ENCODE data around the gene ACTL8.

The ACTL8 gene

DNA sequence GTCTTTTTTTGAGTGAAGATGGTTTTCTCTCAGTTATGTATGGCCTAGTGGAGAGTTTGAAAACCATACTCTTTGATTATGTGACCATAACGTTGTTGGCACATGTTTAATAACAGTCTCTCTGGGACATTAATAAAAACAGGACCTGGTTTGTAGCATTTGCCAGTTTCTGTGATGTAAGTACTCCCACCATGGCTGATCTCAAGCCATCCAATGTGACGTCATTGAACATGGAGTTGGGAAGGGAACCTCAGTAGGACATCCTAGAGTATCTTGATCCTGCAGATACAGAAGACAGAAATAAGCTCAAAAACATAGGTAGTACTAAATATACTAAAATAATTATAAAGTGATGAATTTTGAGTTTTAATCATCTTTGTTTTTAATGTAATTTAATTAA, 107.0 kb downstream of the ACTL8 start:
- no peak overlapping the region for H3K9ac ChIP-seq (ENCODE audit: low read length)
- H3K27me3 ChIP-seq (ENCODE audit: control insufficient read depth, insufficient read depth, low read length): no peaks in the 10 kb centered on the region
- H3K4me3 ChIP-seq (ENCODE audit: low read depth, low read length): no peak overlapping the region
- H3K36me3 ChIP-seq (ENCODE audit: control insufficient read depth, insufficient read depth, low read length): no peaks in the 10 kb centered on the region
- H3K27ac ChIP-seq (ENCODE audit: low read depth, low read length): no peak overlapping the region
- H3K4me1 ChIP-seq (ENCODE audit: control insufficient read depth, insufficient read depth, low read length): peaks cover 9% of the 10 kb centered on the region; the same call in 1 of the 2 replicates
- H3K9me3 ChIP-seq (ENCODE audit: control insufficient read depth, insufficient read depth, low read depth, low read length): no peaks in the 10 kb centered on the region; the same call in 1 of the 2 replicates

DNA sequence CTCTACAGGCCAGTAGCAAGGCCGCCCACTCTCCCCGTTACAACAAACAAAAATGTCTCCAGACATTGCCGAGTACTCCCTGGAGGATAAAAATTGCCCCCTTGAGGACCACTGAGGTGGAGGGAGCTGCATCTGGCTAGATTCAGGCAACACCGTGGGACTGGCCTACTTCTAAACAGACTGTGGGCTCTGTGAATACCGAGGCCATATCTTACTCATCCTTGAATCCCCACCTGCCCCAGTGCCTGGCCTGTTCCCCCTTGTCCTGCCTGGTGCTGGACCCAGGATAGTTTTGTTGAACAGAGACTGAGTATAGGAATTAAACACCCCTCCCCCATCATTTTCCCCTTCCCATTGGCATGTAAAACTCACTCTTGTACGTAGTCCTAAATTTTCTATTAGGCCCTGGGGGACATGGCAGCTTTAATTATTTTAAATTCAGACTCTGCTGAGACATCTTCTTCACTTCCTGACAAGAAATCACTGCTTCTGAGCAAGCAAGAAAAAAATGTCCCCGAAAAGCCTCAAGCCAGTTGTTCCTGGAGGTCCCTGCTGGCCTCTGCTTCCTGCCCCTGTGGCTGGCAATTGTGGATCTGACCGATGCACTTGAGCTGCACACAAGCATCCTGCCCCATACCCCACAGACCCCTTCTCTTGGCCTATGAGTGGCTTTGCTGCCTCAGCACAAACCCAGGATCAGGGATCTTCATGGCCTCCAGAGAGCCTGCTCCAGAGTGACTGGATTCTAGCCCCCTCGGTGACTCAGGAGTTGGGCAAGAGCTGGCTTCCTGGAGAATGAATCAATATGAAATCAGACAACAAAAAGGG, 111.0 kb downstream of the ACTL8 start:
- H3K27me3 ChIP-seq (ENCODE audit: control insufficient read depth, insufficient read depth, low read length): no peaks in the 10 kb centered on the region
- peaks cover 9% of the 10 kb centered on the region; the same call in 1 of the 2 replicates for H3K4me1 ChIP-seq (ENCODE audit: control insufficient read depth, insufficient read depth, low read length)
- no peak overlapping the region for H3K27ac ChIP-seq (ENCODE audit: low read depth, low read length)
- H3K4me3 ChIP-seq (ENCODE audit: low read depth, low read length): no peak overlapping the region
- no peaks in the 10 kb centered on the region for H3K36me3 ChIP-seq (ENCODE audit: control insufficient read depth, insufficient read depth, low read length)
- peaks cover 9% of the 10 kb centered on the region for H3K9me3 ChIP-seq (ENCODE audit: control insufficient read depth, insufficient read depth, low read depth, low read length)
- H3K9ac ChIP-seq (ENCODE audit: low read length): no peak overlapping the region

DNA sequence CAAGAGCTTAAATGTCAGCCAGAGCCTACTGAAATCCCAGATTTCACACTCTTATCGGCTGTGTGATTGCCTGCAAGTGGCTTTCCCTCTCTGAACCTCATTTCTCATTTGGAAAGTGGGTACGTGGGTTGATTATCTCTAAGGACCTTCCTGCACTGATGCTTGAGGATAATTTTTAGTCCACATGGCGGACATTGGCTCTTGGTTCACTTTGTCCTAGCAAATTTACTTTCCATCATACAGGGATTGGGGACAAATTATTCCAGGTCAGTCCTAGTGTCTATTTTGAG, 111.6 kb downstream of the ACTL8 start:
- Histone ChIP-seq H3K4me1 (ENCODE audit: control insufficient read depth, insufficient read depth, low read length) (peaks cover 5% of the 10 kb centered on the region; the same call in 1 of the 2 replicates), H3K4me3 (ENCODE audit: low read depth, low read length) (no peak overlapping the region), H3K27ac (ENCODE audit: low read depth, low read length) (no peak overlapping the region), H3K9ac (ENCODE audit: low read length) (no peak overlapping the region), H3K36me3 (ENCODE audit: control insufficient read depth, insufficient read depth, low read length) (no peaks in the 10 kb centered on the region), H3K9me3 (ENCODE audit: control insufficient read depth, insufficient read depth, low read depth, low read length) (peaks cover 9% of the 10 kb centered on the region), H3K27me3 (ENCODE audit: control insufficient read depth, insufficient read depth, low read length) (no peaks in the 10 kb centered on the region)

DNA sequence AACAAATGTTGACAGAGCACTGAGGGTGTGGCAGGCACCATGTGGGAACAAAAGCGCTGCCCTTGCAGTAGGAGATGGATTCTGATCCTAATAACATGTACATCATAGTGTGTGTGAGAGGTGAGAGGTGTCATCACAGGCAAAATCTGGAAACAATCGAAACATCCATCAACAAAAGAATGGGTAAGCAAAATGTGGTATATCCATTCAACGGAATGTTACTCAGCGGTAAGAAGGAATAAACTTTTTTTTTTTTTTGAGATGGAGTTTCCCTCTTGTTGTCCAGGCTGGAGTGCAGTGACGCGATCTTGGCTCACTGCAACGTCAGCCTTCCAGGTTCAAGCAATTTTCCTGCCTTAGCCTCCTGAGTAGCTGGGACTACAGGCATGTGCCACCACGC, 112.3 kb downstream of the ACTL8 start:
- H3K4me1 ChIP-seq (ENCODE audit: control insufficient read depth, insufficient read depth, low read length): no peaks in the 10 kb centered on the region; the same call in 1 of the 2 replicates
- H3K4me3 ChIP-seq (ENCODE audit: low read depth, low read length): no peak overlapping the region
- peaks cover 9% of the 10 kb centered on the region for H3K9me3 ChIP-seq (ENCODE audit: control insufficient read depth, insufficient read depth, low read depth, low read length)
- no peak overlapping the region for H3K27ac ChIP-seq (ENCODE audit: low read depth, low read length)
- H3K27me3 ChIP-seq (ENCODE audit: control insufficient read depth, insufficient read depth, low read length): no peaks in the 10 kb centered on the region
- no peak overlapping the region for H3K9ac ChIP-seq (ENCODE audit: low read length)
- no peaks in the 10 kb centered on the region for H3K36me3 ChIP-seq (ENCODE audit: control insufficient read depth, insufficient read depth, low read length)

DNA sequence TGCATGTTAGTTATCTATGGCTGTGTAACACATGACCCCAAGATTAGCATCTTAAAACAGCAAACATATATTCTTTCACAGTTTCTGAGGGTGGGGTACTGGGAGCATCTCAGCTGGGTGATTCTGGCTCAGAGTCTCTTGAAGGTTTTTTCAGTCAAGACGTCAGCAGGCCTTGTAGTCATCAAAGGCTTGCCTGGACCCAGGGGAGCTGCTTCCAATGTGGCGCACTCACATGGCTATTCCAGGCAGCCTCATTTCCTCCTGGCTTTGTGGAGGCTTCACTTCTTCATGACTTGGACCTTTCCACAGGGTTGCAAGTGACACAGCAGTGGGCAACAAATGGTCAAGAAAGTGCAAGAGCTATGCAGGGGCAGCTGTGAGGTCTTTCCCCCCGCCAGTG, 114.7 kb downstream of the ACTL8 start:
- no peaks in the 10 kb centered on the region for H3K36me3 ChIP-seq (ENCODE audit: control insufficient read depth, insufficient read depth, low read length)
- H3K9me3 ChIP-seq (ENCODE audit: control insufficient read depth, insufficient read depth, low read depth, low read length): peaks cover 9% of the 10 kb centered on the region
- no peak overlapping the region for H3K27ac ChIP-seq (ENCODE audit: low read depth, low read length)
- H3K9ac ChIP-seq (ENCODE audit: low read length): no peak overlapping the region
- H3K4me1 ChIP-seq (ENCODE audit: control insufficient read depth, insufficient read depth, low read length): peaks cover 5% of the 10 kb centered on the region; the same call in 1 of the 2 replicates
- H3K4me3 ChIP-seq (ENCODE audit: low read depth, low read length): no peak overlapping the region
- no peaks in the 10 kb centered on the region for H3K27me3 ChIP-seq (ENCODE audit: control insufficient read depth, insufficient read depth, low read length)

DNA sequence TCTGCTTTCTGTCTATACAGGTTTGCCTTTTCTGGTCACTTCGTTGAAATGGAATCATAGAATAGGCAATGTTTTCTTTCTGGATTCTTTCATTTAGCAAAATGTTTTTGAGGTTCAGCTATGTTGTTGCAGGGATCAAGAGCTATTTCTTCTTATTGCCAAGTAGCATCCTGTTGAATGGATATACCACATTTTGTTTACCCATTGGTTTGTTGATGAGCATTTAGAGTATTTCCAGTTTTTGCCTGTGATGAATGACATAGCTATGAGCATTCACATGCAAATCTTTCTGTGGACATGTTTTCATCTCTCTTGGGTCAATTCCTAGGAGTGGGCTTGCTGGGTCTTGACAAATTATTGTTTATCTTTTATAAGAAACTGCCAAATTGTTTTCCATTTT, 115.5 kb downstream of the ACTL8 start:
- peaks cover 8% of the 10 kb centered on the region; the same call in 1 of the 2 replicates for H3K4me1 ChIP-seq (ENCODE audit: control insufficient read depth, insufficient read depth, low read length)
- H3K36me3 ChIP-seq (ENCODE audit: control insufficient read depth, insufficient read depth, low read length): no peaks in the 10 kb centered on the region
- no peak overlapping the region for H3K9ac ChIP-seq (ENCODE audit: low read length)
- peaks cover 9% of the 10 kb centered on the region for H3K9me3 ChIP-seq (ENCODE audit: control insufficient read depth, insufficient read depth, low read depth, low read length)
- H3K4me3 ChIP-seq (ENCODE audit: low read depth, low read length): no peak overlapping the region
- no peaks in the 10 kb centered on the region for H3K27me3 ChIP-seq (ENCODE audit: control insufficient read depth, insufficient read depth, low read length)
- no peak overlapping the region for H3K27ac ChIP-seq (ENCODE audit: low read depth, low read length)

DNA sequence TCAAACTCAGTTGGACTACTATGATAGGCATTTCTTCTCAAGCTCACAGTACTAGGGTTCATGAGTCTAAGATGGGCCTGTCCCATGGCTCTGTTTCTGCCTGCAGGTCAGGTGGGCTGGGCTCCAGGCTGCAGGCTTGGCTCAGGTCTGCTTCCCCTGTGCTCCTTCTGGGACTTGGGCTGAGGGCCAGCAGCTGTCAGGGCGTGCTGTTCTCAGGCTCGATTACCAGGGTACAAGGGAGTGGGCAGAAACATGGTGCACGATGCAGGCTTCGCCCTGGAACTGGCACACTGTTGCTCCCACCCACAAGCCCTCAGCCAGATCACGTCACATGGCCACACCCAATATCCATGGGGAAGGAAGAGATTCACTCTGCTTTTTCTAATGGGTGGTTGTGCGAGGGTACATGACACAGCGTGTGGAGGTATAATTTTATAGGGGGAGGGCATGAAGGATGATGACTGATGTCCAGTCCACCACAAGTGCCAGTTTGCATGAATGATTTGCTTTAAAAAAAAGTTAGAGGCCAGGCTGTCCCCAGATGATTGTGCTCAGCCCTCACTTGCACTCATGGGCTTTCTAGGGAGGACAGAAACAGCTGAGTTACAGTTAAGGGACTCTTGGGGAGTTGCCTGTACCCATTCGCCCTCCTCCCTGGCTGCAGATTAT, 118.0 kb downstream of the ACTL8 start:
- Histone ChIP-seq H3K4me1 (ENCODE audit: control insufficient read depth, insufficient read depth, low read length) (peaks cover 8% of the 10 kb centered on the region; the same call in 1 of the 2 replicates), H3K9me3 (ENCODE audit: control insufficient read depth, insufficient read depth, low read depth, low read length) (peaks cover 5% of the 10 kb centered on the region; the same call in 1 of the 2 replicates), H3K27me3 (ENCODE audit: control insufficient read depth, insufficient read depth, low read length) (no peaks in the 10 kb centered on the region), H3K9ac (ENCODE audit: low read length) (no peak overlapping the region), H3K36me3 (ENCODE audit: control insufficient read depth, insufficient read depth, low read length) (no peaks in the 10 kb centered on the region), H3K4me3 (ENCODE audit: low read depth, low read length) (no peak overlapping the region), H3K27ac (ENCODE audit: low read depth, low read length) (no peak overlapping the region)

DNA sequence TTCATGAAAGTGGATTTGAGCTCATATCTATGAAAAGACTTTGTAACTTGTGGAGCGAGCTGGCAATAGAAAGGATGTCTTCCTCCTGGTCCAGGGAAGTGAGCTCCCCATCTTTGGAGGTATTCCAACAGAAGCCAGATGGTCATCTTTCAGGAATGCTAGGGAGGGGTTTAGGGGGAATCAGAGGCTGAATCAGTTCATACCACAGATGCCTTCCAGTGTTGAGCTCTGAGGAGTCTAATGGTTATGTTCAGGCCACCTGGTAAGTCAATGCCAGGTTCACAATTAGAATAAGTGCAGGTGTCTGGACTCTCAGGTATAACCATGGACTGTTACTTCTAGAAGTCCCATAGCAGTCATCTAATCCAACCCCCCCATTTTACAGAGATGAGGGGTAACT, 119.1 kb downstream of the ACTL8 start:
- Histone ChIP-seq H3K27ac (ENCODE audit: low read depth, low read length) (no peak overlapping the region), H3K36me3 (ENCODE audit: control insufficient read depth, insufficient read depth, low read length) (no peaks in the 10 kb centered on the region), H3K27me3 (ENCODE audit: control insufficient read depth, insufficient read depth, low read length) (no peaks in the 10 kb centered on the region), H3K4me3 (ENCODE audit: low read depth, low read length) (no peak overlapping the region), H3K4me1 (ENCODE audit: control insufficient read depth, insufficient read depth, low read length) (peaks cover 8% of the 10 kb centered on the region; the same call in 1 of the 2 replicates), H3K9me3 (ENCODE audit: control insufficient read depth, insufficient read depth, low read depth, low read length) (peaks cover 5% of the 10 kb centered on the region; the same call in 1 of the 2 replicates), H3K9ac (ENCODE audit: low read length) (no peak overlapping the region)

DNA sequence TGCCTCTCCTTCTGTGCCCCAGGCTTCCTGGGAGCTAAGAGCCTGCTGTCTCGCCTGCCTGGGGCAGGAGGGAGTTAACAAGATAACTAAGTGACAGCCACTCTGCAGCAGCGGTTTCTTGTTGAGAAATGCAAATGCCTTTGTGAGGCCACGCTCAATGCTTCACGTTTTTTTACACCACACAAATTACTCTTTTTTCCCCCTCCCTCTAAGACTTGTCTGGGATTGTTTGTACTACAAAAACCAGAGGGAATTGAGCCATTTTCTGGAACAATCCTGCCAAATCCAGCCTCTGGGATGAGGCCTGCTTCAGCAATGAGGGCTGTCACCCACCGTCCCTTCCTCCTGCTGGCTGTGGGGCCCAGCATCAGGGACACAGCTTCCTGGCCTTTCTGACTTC, 119.6 kb downstream of the ACTL8 start:
- no peak overlapping the region for H3K4me3 ChIP-seq (ENCODE audit: low read depth, low read length)
- no peak overlapping the region for H3K9ac ChIP-seq (ENCODE audit: low read length)
- H3K4me1 ChIP-seq (ENCODE audit: control insufficient read depth, insufficient read depth, low read length): peaks cover 8% of the 10 kb centered on the region; the same call in 1 of the 2 replicates

DNA sequence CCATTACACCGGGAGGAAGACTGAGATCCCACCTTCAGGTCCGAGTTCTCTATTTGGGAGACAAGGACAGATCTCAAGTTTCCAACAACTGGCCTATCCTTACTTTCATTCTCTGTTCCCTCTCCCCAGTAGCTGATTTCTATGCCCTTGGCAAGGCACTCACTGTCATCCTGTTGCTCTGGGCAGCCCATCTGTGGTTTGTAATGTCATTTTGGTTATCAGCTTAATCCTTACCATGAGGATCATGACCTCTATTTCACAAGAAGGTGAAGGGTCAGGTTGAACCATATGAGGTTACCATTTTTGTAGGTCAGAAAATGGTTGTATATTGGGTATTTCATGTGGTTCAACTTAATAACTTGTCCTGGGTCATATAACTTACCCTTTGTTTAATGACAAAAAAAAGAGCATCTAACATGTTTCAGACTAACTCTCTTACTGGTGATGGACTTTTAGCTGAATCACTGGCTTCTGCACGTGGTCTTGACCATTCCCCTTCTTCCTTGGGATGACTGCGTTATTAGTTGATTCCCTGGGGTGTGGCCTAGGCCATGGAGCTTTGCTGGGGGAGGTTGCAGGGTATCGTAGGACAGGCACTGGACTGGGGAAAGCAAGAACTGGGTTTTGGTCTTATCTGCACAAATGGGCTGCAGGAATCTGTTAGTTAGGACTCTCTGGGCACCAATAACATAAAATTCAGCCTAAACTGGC, 120.2 kb downstream of the ACTL8 start:
- Histone ChIP-seq H3K9me3 (ENCODE audit: control insufficient read depth, insufficient read depth, low read depth, low read length) (peaks cover 5% of the 10 kb centered on the region; the same call in 1 of the 2 replicates), H3K9ac (ENCODE audit: low read length) (no peak overlapping the region), H3K4me1 (ENCODE audit: control insufficient read depth, insufficient read depth, low read length) (peaks cover 8% of the 10 kb centered on the region; the same call in 1 of the 2 replicates), H3K4me3 (ENCODE audit: low read depth, low read length) (no peak overlapping the region), H3K27ac (ENCODE audit: low read depth, low read length) (no peak overlapping the region), H3K36me3 (ENCODE audit: control insufficient read depth, insufficient read depth, low read length) (no peaks in the 10 kb centered on the region), H3K27me3 (ENCODE audit: control insufficient read depth, insufficient read depth, low read length) (no peaks in the 10 kb centered on the region)

More for the DNA sequence above, 119.6 kb downstream of the ACTL8 start:
- H3K27me3 ChIP-seq (ENCODE audit: control insufficient read depth, insufficient read depth, low read length): no peaks in the 10 kb centered on the region
- H3K36me3 ChIP-seq (ENCODE audit: control insufficient read depth, insufficient read depth, low read length): no peaks in the 10 kb centered on the region
- H3K9me3 ChIP-seq (ENCODE audit: control insufficient read depth, insufficient read depth, low read depth, low read length): peaks cover 5% of the 10 kb centered on the region; the same call in 1 of the 2 replicates
- H3K27ac ChIP-seq (ENCODE audit: low read depth, low read length): no peak overlapping the region

DNA sequence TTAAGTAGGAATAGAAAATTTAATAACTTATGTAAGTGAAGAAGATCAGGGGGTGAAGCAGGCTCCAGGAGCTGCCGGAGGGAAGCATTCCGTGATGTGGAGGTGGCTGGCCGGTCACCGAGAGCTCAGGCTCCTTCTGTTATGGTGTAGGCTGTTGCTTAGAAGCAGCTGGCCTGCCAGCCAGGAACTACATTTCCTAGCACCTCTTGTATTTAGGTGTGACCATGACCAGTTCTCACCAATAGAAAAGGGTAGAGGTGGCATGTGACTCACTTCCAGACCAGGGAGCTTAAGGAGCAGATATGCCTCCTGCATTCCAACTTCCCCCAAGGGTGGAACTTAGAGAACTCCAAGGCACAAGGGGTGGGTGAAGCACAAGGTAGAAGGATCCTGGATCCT, 120.7 kb downstream of the ACTL8 start:
- Histone ChIP-seq H3K27me3 (ENCODE audit: control insufficient read depth, insufficient read depth, low read length) (no peaks in the 10 kb centered on the region), H3K27ac (ENCODE audit: low read depth, low read length) (no peak overlapping the region), H3K9ac (ENCODE audit: low read length) (no peak overlapping the region), H3K9me3 (ENCODE audit: control insufficient read depth, insufficient read depth, low read depth, low read length) (no peaks in the 10 kb centered on the region), H3K36me3 (ENCODE audit: control insufficient read depth, insufficient read depth, low read length) (no peaks in the 10 kb centered on the region), H3K4me1 (ENCODE audit: control insufficient read depth, insufficient read depth, low read length) (peaks cover 8% of the 10 kb centered on the region; the same call in 1 of the 2 replicates), H3K4me3 (ENCODE audit: low read depth, low read length) (no peak overlapping the region)

Data from HUES6 (cell line).